ENCODE measurements around the gene GCG. TPM values are rescaled to one million over a fixed set of nuclear protein-coding genes. Genes with fewer than 3 reads are reported as not detected.

The GCG gene
- total and polyA plus RNA-seq, 7 donors = 9.0 to 26.6 (median 10.6) TPM; not detected in 4

GRCh38 chr2:162184821-162185450, 32.9 kb upstream of the GCG start:
- 6 to 42% methylated on average over 2 of the region's 2 CpGs for WGBS, 2 donors
- H3K36me3 ChIP-seq = no peaks in the 10 kb centered on the region
- TF ChIP-seq, protein P1, sequence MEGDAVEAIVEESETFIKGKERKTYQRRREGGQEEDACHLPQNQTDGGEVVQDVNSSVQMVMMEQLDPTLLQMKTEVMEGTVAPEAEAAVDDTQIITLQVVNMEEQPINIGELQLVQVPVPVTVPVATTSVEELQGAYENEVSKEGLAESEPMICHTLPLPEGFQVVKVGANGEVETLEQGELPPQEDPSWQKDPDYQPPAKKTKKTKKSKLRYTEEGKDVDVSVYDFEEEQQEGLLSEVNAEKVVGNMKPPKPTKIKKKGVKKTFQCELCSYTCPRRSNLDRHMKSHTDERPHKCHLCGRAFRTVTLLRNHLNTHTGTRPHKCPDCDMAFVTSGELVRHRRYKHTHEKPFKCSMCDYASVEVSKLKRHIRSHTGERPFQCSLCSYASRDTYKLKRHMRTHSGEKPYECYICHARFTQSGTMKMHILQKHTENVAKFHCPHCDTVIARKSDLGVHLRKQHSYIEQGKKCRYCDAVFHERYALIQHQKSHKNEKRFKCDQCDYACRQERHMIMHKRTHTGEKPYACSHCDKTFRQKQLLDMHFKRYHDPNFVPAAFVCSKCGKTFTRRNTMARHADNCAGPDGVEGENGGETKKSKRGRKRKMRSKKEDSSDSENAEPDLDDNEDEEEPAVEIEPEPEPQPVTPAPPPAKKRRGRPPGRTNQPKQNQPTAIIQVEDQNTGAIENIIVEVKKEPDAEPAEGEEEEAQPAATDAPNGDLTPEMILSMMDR (IDR thresholded peaks at IDR 0.05) = no peak
- no peak for TF ChIP-seq EP300 (IDR thresholded peaks at IDR 0.05)
- TF ChIP-seq POLR2A (IDR thresholded peaks at IDR 0.05) = no peak
- no peak for TF ChIP-seq POLR2AphosphoS5 (IDR thresholded peaks at IDR 0.05)
- H3K4me1 ChIP-seq = no peaks in the 10 kb centered on the region
- H3K9me3 ChIP-seq = no peaks in the 10 kb centered on the region
- no peaks in the 10 kb centered on the region for H3K27me3 ChIP-seq
- DNase-seq = no peak
- intact Hi-C loops (cut with DNase I) = no loop called here
- H3K4me3 ChIP-seq = no peak overlapping the region
- H3K27ac ChIP-seq = no peak overlapping the region

GRCh38 chr2:162184359-162184758, 32.3 kb upstream of the GCG start:
- intact Hi-C loops (cut with DNase I) = no loop called here
- Histone ChIP-seq H3K4me1 (no peaks in the 10 kb centered on the region), H3K27me3 (no peaks in the 10 kb centered on the region), H3K9me3 (no peaks in the 10 kb centered on the region), H3K36me3 (no peaks in the 10 kb centered on the region), H3K4me3 (no peak overlapping the region), H3K27ac (no peak overlapping the region)
- WGBS, 2 donors = 27 to 74% methylated on average over 6 of the region's 6 CpGs
- TF ChIP-seq, protein P1 (IDR thresholded peaks at IDR 0.05) = no peak
- TF ChIP-seq POLR2AphosphoS5 (IDR thresholded peaks at IDR 0.05) (no peak), POLR2A (IDR thresholded peaks at IDR 0.05) (no peak), EP300 (IDR thresholded peaks at IDR 0.05) (no peak)
- DNase-seq = no peak

GRCh38 chr2:162182395-162182794, 30.3 kb upstream of the GCG start:
- Histone ChIP-seq H3K4me1 (no peaks in the 10 kb centered on the region), H3K27me3 (no peaks in the 10 kb centered on the region), H3K9me3 (no peaks in the 10 kb centered on the region), H3K36me3 (no peaks in the 10 kb centered on the region), H3K4me3 (no peak overlapping the region), H3K27ac (no peak overlapping the region)
- DNase-seq = no peak
- TF ChIP-seq EP300 (IDR thresholded peaks at IDR 0.05) = no peak
- TF ChIP-seq, protein P1 (IDR thresholded peaks at IDR 0.05) = no peak
- TF ChIP-seq POLR2A (IDR thresholded peaks at IDR 0.05) = no peak
- no peak for TF ChIP-seq POLR2AphosphoS5 (IDR thresholded peaks at IDR 0.05)
- WGBS, 2 donors = 92 to 94% methylated on average over 2 of the region's 2 CpGs
- intact Hi-C loops (cut with DNase I) = no loop called here

GRCh38 chr2:162177301-162177700, 25.3 kb upstream of the GCG start:
- H3K27ac ChIP-seq = no peak overlapping the region
- H3K4me3 ChIP-seq = no peak overlapping the region
- H3K4me1 ChIP-seq = no peaks in the 10 kb centered on the region
- 73 to 81% methylated on average over 4 of the region's 4 CpGs for WGBS, 2 donors
- TF ChIP-seq, protein P1 (IDR thresholded peaks at IDR 0.05) = no peak
- TF ChIP-seq EP300 (IDR thresholded peaks at IDR 0.05) (no peak), POLR2AphosphoS5 (IDR thresholded peaks at IDR 0.05) (no peak), POLR2A (IDR thresholded peaks at IDR 0.05) (no peak)
- no peaks in the 10 kb centered on the region for H3K9me3 ChIP-seq
- DNase-seq = no peak
- intact Hi-C loops (cut with DNase I) = no loop called here
- no peaks in the 10 kb centered on the region for H3K27me3 ChIP-seq
- peaks cover 0 to 6% (median 0%) of the 10 kb centered on the region in 4 donors for H3K36me3 ChIP-seq

GRCh38 chr2:162175714-162176113, 23.7 kb upstream of the GCG start:
- no peak overlapping the region for H3K27ac ChIP-seq
- 36 to 46% methylated on average over 3 of the region's 3 CpGs for WGBS, 2 donors
- no peaks in the 10 kb centered on the region for H3K4me1 ChIP-seq

More at GRCh38 chr2:162175714-162176113, 23.7 kb upstream of the GCG start:
- intact Hi-C loops (cut with DNase I) = no loop called here
- DNase-seq = no peak
- Histone ChIP-seq H3K9me3 (no peaks in the 10 kb centered on the region), H3K27me3 (no peaks in the 10 kb centered on the region), H3K36me3 (peaks cover 0 to 9% (median 0%) of the 10 kb centered on the region in 4 donors), H3K4me3 (no peak overlapping the region)
- TF ChIP-seq POLR2A (IDR thresholded peaks at IDR 0.05) (no peak), POLR2AphosphoS5 (IDR thresholded peaks at IDR 0.05) (no peak), EP300 (IDR thresholded peaks at IDR 0.05) (no peak)
- TF ChIP-seq, protein P1 (IDR thresholded peaks at IDR 0.05) = no peak

Measured in sigmoid colon (tissue), 7 donors.